Measurements from ENCODE around the gene GSC2.

The GSC2 gene, protein sequence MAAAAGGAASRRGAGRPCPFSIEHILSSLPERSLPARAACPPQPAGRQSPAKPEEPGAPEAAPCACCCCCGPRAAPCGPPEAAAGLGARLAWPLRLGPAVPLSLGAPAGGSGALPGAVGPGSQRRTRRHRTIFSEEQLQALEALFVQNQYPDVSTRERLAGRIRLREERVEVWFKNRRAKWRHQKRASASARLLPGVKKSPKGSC

GRCh38 chr22:19149991-19150390, at the start of gene GSC2:
Gene GSC2, minus strand, starts transcription at chr22:19150292. Its CDS starts 9 bp downstream, at chr22:19150283.
- no peak for DNase-seq

DNA sequence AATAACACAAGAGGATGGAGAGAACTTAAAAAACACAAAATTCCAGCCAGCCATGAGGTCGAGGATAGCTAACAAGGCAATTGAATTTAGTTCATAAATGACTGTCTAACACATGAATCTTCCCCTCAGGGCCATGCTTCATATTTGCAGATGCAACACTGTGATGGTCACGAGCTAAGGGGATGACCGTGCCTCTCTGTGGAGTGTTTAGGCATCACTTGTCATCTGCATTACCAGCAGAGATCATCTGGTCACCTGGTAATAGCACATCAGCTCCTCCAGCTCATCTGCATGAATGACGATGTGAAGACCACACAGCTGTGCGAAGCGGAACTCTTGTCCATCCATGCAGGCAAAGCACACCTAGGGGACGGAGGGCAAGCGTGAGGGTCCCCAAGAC, 49.4 kb upstream of the GSC2 start:
- DNase-seq = no peak

GRCh38 chr22:19197997-19198865, 48.1 kb upstream of the GSC2 start:
- DNase-seq = no peak

GRCh38 chr22:19196841-19197612, 46.9 kb upstream of the GSC2 start:
- no peak for DNase-seq

GRCh38 chr22:19195796-19196731, 46.0 kb upstream of the GSC2 start:
- no peak for DNase-seq

GRCh38 chr22:19194766-19195536, 44.9 kb upstream of the GSC2 start:
- no peak for DNase-seq

- no peak for DNase-seq
These were observed 43.8 kb upstream of the GSC2 start for GRCh38 chr22:19193879-19194278.

DNA sequence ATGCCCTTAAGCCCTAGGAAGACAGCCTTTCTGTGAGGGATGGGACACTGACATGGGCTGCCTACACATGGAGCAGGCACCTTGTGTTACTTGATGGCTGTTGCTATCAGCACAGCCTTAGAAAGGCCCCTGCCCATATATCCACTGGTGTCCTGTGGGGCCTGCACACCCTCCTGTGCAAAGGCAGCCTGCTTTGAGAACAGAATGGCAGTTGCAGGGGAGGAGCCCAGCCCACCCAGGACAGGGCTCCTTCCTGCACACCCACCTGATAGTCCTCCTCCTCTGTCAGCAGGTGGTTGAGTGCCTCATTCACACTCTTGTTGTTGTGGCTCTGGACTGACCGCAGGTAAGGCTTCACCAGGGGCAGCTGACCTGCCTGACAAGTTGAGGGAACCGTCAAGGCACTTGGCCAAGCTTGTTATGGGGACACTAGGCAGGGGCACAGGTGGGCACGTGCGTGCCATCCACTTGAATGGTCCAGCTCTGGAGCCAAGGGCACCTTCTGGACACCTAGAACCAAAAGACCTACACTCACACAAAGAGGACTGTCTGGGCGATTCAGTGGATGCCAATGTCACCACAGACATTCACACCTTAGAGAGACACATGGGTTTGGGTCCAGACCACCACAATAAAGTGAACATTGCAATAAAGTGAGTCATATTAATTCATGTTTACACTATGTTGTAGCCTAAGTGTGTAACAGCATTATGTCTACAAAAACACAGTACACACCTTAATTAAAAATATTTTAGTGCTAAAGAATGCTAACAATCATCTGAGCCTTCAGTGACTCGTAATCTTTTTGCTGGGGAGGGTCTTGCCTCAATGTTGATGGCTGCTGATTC, 37.8 kb upstream of the GSC2 start:
- no peak for DNase-seq

GRCh38 chr22:19184276-19184997, 34.3 kb upstream of the GSC2 start:
- no peak for DNase-seq

- DNase-seq = no peak
These were observed 33.1 kb upstream of the GSC2 start for GRCh38 chr22:19183216-19183615.

GRCh38 chr22:19182472-19183157, 32.5 kb upstream of the GSC2 start:
- no peak for DNase-seq

DNA sequence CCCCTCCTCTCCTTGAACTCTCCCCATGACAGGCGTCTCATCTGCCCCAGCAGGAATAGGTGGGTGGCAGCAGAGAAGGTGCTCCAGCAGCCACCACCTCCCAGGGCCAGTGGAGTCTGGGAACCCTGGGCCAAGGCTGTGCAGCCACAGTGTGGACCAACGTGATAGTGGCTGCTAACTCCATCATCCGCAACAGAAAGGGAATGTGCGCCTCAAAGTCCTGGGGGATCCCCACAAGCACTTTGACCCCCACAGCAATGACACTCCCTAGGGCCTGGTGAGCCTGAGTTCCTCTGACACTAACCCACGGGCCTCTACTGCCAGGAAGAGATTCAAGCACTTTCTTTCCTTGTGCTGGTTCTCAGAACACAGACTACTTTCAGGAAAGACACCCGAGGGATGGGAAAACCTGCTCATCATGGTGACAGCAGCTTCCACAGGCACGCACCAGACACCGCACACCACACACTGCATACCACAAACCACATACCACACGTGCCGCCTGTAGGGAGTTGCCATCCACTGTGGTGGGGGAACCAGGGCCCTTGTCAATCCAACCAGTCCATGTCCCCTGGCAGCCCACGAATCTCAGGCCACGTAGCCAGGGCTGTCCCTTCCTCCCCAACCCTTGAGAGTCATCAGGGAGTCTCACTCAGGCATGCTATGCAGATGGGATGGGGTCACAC, 31.8 kb upstream of the GSC2 start:
- DNase-seq = no peak

GRCh38 chr22:19180740-19181410, 30.8 kb upstream of the GSC2 start:
- DNase-seq = no peak

DNA sequence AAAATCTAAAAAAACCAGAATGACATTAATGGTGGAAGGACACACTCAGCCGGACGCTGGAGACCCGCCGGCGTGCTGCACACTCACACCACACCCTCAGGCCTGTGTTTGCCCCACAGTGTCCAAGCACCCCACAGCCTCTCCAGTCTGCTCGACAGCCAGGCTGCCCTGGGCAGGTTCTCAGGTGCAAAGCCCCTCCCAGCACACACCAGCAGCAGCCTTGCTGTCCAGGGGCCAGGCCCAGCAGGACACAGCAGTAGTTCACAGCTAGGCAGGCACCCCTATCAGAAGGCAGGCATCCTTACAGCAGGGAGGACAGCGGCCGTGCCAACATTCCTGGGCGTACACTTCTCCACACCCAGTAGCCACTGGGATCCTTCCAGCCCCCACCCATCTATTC, 30.1 kb upstream of the GSC2 start:
- no peak for DNase-seq

- no peak for DNase-seq
These were observed 29.5 kb upstream of the GSC2 start for GRCh38 chr22:19179497-19180048.

- DNase-seq = peak; percentile 43
These were observed 28.8 kb upstream of the GSC2 start, which contains the start of gene SLC25A1 for GRCh38 chr22:19178657-19179496. Gene SLC25A1, minus strand, starts transcription at chr22:19178736. Its CDS starts 63 bp downstream, at chr22:19178673.
